ENCODE data around the gene TMEM161A.
A peak's percentile ranks its signal among the peaks of the same experiment; 100 is the strongest.

Gene TMEM161A

DNA sequence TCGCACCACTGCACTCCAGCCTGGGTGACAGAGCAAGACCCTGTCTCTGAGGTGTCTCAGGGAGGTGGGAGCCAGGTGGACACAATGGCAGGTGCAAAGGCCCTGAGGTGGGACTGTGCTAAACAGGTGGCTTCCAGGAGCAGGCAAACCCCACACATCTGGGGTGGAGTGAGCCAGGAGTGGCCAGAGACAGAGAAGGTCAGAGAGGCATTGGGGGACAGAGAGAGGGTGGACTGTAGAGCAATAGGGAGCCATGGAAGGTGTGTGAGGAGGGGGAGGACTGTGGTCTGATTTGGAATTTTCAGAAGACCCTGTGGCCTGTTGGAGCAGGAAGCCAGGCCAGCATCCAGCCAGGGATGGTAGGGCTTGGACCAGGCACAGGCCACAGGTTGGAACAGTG, 27.1 kb upstream of the TMEM161A start:
- Histone ChIP-seq H3K4me3 (ENCODE audit: control insufficient read depth in 1 of 7, extremely low read depth in 1 of 7, insufficient read depth in 4 of 7, low read depth in 2 of 7, low read length in 6 of 7) (no peak overlapping the region), H3K9me3 (ENCODE audit: control extremely low read depth in 1 of 5, control insufficient read depth in 4 of 5, insufficient read depth in 2 of 5, low read depth in 1 of 5, low read length in 4 of 5) (peaks cover 0 to 7% (median 0%) of the 10 kb centered on the region in 5 experiments), H3K36me3 (ENCODE audit: control insufficient read depth in 4 of 4, insufficient read depth in 4 of 4, low read length in 3 of 4) (no peaks in the 10 kb centered on the region), H3K27me3 (replicated peaks in 2 of 5; ENCODE audit: control insufficient read depth in 4 of 5, insufficient read depth in 5 of 5, low read length in 4 of 5) (peaks cover 0 to 5% (median 0%) of the 10 kb centered on the region in 5 experiments), H3K4me1 (ENCODE audit: control extremely low read depth in 1 of 4, control insufficient read depth in 4 of 4, insufficient read depth in 4 of 4, low read length in 3 of 4) (peaks cover 0 to 9% (median 7%) of the 10 kb centered on the region in 4 experiments), H3K27ac (ENCODE audit: insufficient read depth in 1 of 2, low read depth in 1 of 2, low read length in 2 of 2, poor library complexity in 1 of 2, severe bottlenecking in 2 of 2) (no peak overlapping the region)
- DNase-seq: no peak
- ChIA-PET POLR2A (no interaction called here), CTCF (no interaction called here)
- WGBS (ENCODE audit: insufficient coverage): 100% methylated on average over 1 of the region's 1 CpG

DNA sequence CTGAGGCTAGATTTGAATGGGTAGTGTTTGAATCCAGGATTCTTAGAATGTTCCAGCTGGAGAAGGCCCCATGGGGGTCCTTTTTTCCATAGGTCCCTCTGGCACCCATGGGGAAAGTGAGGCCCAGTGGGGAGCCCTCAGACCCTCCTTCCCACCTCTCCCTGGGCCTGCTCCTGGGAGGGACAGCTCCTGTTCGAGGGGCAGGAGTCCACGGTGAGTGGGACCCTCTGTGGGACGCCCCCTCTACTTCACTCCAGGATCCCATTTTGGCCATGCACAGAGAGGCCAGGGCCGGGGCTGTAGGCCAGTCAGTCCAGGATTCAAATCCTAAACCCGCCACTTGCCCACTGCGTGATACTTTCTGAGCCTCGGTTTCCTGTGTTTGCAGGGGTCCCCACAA, 24.2 kb upstream of the TMEM161A start:
- Histone ChIP-seq H3K27ac (ENCODE audit: insufficient read depth in 1 of 2, low read depth in 1 of 2, low read length in 2 of 2, poor library complexity in 1 of 2, severe bottlenecking in 2 of 2) (no peak overlapping the region), H3K9me3 (ENCODE audit: control extremely low read depth in 1 of 5, control insufficient read depth in 4 of 5, insufficient read depth in 2 of 5, low read depth in 1 of 5, low read length in 4 of 5) (peaks cover 0 to 7% (median 0%) of the 10 kb centered on the region in 5 experiments), H3K4me1 (ENCODE audit: control extremely low read depth in 1 of 4, control insufficient read depth in 4 of 4, insufficient read depth in 4 of 4, low read length in 3 of 4) (peaks cover 0 to 14% (median 2%) of the 10 kb centered on the region in 4 experiments), H3K27me3 (replicated peaks in 2 of 5; ENCODE audit: control insufficient read depth in 4 of 5, insufficient read depth in 5 of 5, low read length in 4 of 5) (no peaks in the 10 kb centered on the region), H3K4me3 (ENCODE audit: control insufficient read depth in 1 of 7, extremely low read depth in 1 of 7, insufficient read depth in 4 of 7, low read depth in 2 of 7, low read length in 6 of 7) (no peak overlapping the region), H3K36me3 (ENCODE audit: control insufficient read depth in 4 of 4, insufficient read depth in 4 of 4, low read length in 3 of 4) (no peaks in the 10 kb centered on the region)
- no peak for DNase-seq
- WGBS (ENCODE audit: insufficient coverage): 93% methylated on average over 7 of the region's 7 CpGs
- CTCF ChIA-PET: no interaction called here
- POLR2A ChIA-PET: no interaction called here

DNA sequence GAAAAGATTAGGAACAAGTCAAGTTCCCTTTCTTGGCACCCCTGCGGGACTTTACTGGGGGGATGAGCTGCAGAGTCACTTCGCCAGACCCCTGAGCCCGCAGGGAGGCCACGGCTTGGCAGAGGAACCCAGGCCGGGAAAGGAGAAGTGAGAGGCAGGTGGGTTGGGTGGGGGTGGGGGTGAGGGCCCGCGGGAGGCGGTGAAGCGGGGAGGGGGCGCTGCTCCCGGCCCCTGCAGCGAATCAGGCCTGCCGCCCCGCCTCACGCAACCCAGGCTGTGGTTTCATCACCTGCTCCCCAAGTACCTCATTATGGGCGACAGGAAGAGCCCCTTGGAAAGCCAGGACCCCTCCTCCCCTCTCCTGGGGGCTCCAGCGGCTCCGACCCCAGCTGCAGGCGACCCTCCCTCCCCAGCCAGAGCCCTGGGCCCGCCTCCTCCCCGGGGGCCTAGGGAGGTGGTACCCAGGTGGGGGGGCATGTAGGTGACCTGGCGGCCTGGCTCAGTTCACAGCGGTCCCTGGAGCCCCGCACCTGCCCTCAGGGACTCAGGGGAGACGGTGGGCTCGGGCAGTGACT, 22.3 kb upstream of the TMEM161A start:
- ChIA-PET CTCF (no interaction called here), POLR2A (no interaction called here)
- 83% methylated on average over 10 of the region's 26 CpGs for WGBS (ENCODE audit: insufficient coverage)
- peaks cover 0 to 5% (median 2%) of the 10 kb centered on the region in 4 experiments for H3K36me3 ChIP-seq (ENCODE audit: control insufficient read depth in 4 of 4, insufficient read depth in 4 of 4, low read length in 3 of 4)
- no peaks in the 10 kb centered on the region for H3K27me3 ChIP-seq (replicated peaks in 2 of 5; ENCODE audit: control insufficient read depth in 4 of 5, insufficient read depth in 5 of 5, low read length in 4 of 5)
- H3K9me3 ChIP-seq (ENCODE audit: control extremely low read depth in 1 of 5, control insufficient read depth in 4 of 5, insufficient read depth in 2 of 5, low read depth in 1 of 5, low read length in 4 of 5): peaks cover 0 to 7% (median 0%) of the 10 kb centered on the region in 5 experiments
- H3K4me3 ChIP-seq (ENCODE audit: control insufficient read depth in 1 of 7, extremely low read depth in 1 of 7, insufficient read depth in 4 of 7, low read depth in 2 of 7, low read length in 6 of 7): no peak overlapping the region
- H3K27ac ChIP-seq (ENCODE audit: insufficient read depth in 1 of 2, low read depth in 1 of 2, low read length in 2 of 2, poor library complexity in 1 of 2, severe bottlenecking in 2 of 2): no peak overlapping the region
- H3K4me1 ChIP-seq (ENCODE audit: control extremely low read depth in 1 of 4, control insufficient read depth in 4 of 4, insufficient read depth in 4 of 4, low read length in 3 of 4): peaks cover 0 to 15% (median 2%) of the 10 kb centered on the region in 4 experiments
- peak in 2 of 3 donors; percentile 67 to 69 for DNase-seq

DNA sequence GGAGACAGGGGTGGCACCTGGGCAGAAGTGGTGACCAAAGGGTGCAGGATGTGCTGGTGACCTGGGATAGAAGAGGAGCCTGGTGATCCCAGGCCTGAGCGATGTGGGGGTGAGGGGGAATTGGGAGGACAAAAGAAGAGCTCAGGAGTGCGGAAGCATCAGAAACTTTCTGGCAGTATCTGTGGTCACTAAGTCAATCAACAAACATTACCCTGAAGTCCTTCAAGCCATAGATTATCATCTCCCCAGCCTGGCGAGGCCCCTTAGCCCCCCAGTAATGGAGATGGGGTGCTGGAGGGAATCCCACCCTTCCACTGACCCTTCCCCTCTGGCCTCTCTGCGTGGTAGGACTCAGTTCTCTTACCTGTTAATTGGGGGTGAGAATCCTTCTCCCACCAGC, 21.3 kb upstream of the TMEM161A start:
- peaks cover 0 to 5% (median 2%) of the 10 kb centered on the region in 4 experiments for H3K36me3 ChIP-seq (ENCODE audit: control insufficient read depth in 4 of 4, insufficient read depth in 4 of 4, low read length in 3 of 4)
- ChIA-PET CTCF (interaction anchor here (0.6 to 1.9 kb wide), 2 partner anchors 15 to 51 kb away, joined by 3 to 6 read pairs; no protein-coding TSS in a partner anchor), POLR2A (no interaction called here)
- 100% methylated on average over 1 of the region's 4 CpGs for WGBS (ENCODE audit: insufficient coverage)
- no peaks in the 10 kb centered on the region for H3K27me3 ChIP-seq (replicated peaks in 2 of 5; ENCODE audit: control insufficient read depth in 4 of 5, insufficient read depth in 5 of 5, low read length in 4 of 5)
- H3K4me3 ChIP-seq (ENCODE audit: control insufficient read depth in 1 of 7, extremely low read depth in 1 of 7, insufficient read depth in 4 of 7, low read depth in 2 of 7, low read length in 6 of 7): no peak overlapping the region
- H3K4me1 ChIP-seq (ENCODE audit: control extremely low read depth in 1 of 4, control insufficient read depth in 4 of 4, insufficient read depth in 4 of 4, low read length in 3 of 4): peaks cover 0 to 18% (median 2%) of the 10 kb centered on the region in 4 experiments
- H3K9me3 ChIP-seq (ENCODE audit: control extremely low read depth in 1 of 5, control insufficient read depth in 4 of 5, insufficient read depth in 2 of 5, low read depth in 1 of 5, low read length in 4 of 5): peaks cover 0 to 7% (median 0%) of the 10 kb centered on the region in 5 experiments
- no peak for DNase-seq
- no peak overlapping the region for H3K27ac ChIP-seq (ENCODE audit: insufficient read depth in 1 of 2, low read depth in 1 of 2, low read length in 2 of 2, poor library complexity in 1 of 2, severe bottlenecking in 2 of 2)

DNA sequence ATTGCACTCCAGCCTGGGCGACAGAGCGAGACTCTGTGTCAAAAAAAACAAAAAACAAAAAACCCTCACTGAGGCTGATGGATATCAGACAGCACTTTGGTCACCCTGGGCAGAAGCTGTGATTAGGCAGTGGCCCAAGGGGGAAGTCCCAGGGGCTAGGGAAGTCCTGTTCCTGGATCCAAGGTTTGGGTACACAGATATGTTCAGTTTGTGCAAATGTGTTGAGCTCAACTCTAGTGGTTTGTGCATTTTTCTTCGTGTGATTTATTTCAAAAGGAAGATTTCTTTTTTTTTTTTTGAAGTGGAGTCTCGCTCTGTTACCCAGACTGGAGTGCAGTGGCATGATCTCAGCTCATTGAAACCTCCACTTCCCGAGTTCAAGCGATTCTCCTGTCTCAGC, 19.5 kb upstream of the TMEM161A start:
- Histone ChIP-seq H3K4me3 (ENCODE audit: control insufficient read depth in 1 of 7, extremely low read depth in 1 of 7, insufficient read depth in 4 of 7, low read depth in 2 of 7, low read length in 6 of 7) (no peak overlapping the region), H3K36me3 (ENCODE audit: control insufficient read depth in 4 of 4, insufficient read depth in 4 of 4, low read length in 3 of 4) (peaks cover 0 to 5% (median 2%) of the 10 kb centered on the region in 4 experiments), H3K4me1 (ENCODE audit: control extremely low read depth in 1 of 4, control insufficient read depth in 4 of 4, insufficient read depth in 4 of 4, low read length in 3 of 4) (peaks cover 0 to 18% (median 2%) of the 10 kb centered on the region in 4 experiments), H3K27me3 (replicated peaks in 2 of 5; ENCODE audit: control insufficient read depth in 4 of 5, insufficient read depth in 5 of 5, low read length in 4 of 5) (no peaks in the 10 kb centered on the region), H3K9me3 (ENCODE audit: control extremely low read depth in 1 of 5, control insufficient read depth in 4 of 5, insufficient read depth in 2 of 5, low read depth in 1 of 5, low read length in 4 of 5) (peaks cover 0 to 7% (median 0%) of the 10 kb centered on the region in 5 experiments), H3K27ac (ENCODE audit: insufficient read depth in 1 of 2, low read depth in 1 of 2, low read length in 2 of 2, poor library complexity in 1 of 2, severe bottlenecking in 2 of 2) (no peak overlapping the region)
- DNase-seq: no peak
- ChIA-PET CTCF (interaction anchor here (1.6 to 3.6 kb wide), 4 partner anchors 11 to 17 kb away, joined by 3 to 23 read pairs (median 6); no protein-coding TSS in a partner anchor), POLR2A (interaction anchor here (0.6 kb wide), 1 partner anchor 17 kb away, joined by 6 read pairs; no protein-coding TSS in a partner anchor)
- 0% methylated on average over 1 of the region's 6 CpGs for WGBS (ENCODE audit: insufficient coverage)

DNA sequence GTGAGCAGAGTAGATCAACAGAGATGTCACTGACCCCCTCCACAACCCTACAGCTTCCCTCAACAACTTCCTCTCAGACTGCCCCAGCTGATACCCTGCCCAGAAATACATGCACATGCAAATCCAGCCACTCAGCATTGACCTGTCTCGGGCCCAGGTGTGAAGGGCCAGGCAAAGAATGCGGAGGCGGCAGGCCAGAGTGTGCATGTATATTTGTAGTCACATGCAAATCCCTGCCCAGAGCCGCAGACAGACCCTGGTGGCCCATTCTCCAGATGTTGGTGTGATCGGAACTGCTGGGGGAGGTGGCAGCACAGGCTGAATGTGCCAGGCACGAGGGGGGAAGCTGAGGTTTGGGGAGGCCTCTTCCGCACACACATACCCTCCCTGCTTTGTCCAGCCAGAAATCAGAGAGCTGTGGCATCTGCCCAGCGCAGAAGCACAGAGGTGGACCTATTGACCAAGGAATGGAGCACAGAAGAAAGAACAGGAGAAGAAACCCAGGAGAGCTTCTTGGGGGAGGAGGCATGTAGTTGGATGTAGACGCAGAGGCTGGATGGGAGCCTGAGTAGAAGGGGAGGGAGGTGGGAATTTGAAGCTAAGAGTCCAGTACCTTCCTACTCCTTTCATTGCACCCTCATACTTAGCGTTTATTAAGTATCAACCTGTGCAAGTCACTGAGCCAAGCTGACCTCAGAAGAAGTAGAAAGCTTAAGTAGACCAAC, 17.4 kb upstream of the TMEM161A start:
- peak in 1 of 3 donors; percentile 13 for DNase-seq
- H3K4me3 ChIP-seq (ENCODE audit: control insufficient read depth in 1 of 7, extremely low read depth in 1 of 7, insufficient read depth in 4 of 7, low read depth in 2 of 7, low read length in 6 of 7): no peak overlapping the region
- H3K4me1 ChIP-seq (ENCODE audit: control extremely low read depth in 1 of 4, control insufficient read depth in 4 of 4, insufficient read depth in 4 of 4, low read length in 3 of 4): peaks cover 0 to 15% (median 2%) of the 10 kb centered on the region in 4 experiments
- ChIA-PET POLR2A (no interaction called here), CTCF (interaction anchor here (1.8 to 3.6 kb wide), 4 partner anchors 9 to 20 kb away, joined by 6 to 23 read pairs (median 8); no protein-coding TSS in a partner anchor)
- H3K36me3 ChIP-seq (ENCODE audit: control insufficient read depth in 4 of 4, insufficient read depth in 4 of 4, low read length in 3 of 4): peaks cover 0 to 5% (median 2%) of the 10 kb centered on the region in 4 experiments
- H3K27ac ChIP-seq (ENCODE audit: insufficient read depth in 1 of 2, low read depth in 1 of 2, low read length in 2 of 2, poor library complexity in 1 of 2, severe bottlenecking in 2 of 2): no peak overlapping the region
- WGBS (ENCODE audit: insufficient coverage): 96% methylated on average over 5 of the region's 10 CpGs
- H3K9me3 ChIP-seq (ENCODE audit: control extremely low read depth in 1 of 5, control insufficient read depth in 4 of 5, insufficient read depth in 2 of 5, low read depth in 1 of 5, low read length in 4 of 5): no peaks in the 10 kb centered on the region
- H3K27me3 ChIP-seq (replicated peaks in 2 of 5; ENCODE audit: control insufficient read depth in 4 of 5, insufficient read depth in 5 of 5, low read length in 4 of 5): no peaks in the 10 kb centered on the region

Data from common myeloid progenitor, CD34-positive (primary cell).